Endothelial cell of umbilical vein (primary cell): ENCODE data around the gene KCNA3. TPM values are rescaled to one million over a fixed set of nuclear protein-coding genes. Genes with fewer than 3 reads are reported as not detected.

ENCODE experiments used
- BruUV-seq: library from RNA; stranded (reverse); fragments of 400-500 nt; replicated peaks from 2 replicates; lab custom pipeline; 2021; lab: Mats Ljungman, UMichigan
- CTCF ChIA-PET: fragments of 300-600, 350-600 bp; sonication (Branson Sonifier 250); formaldehyde crosslinking; loops from one replicate; lab custom pipeline; 2021; ENCODE audit warnings: antibody characterized with exemption, inconsistent platforms; lab: Charles Lee
- POLR2A ChIA-PET: fragments of 300-600, 350-600 bp; sonication (Branson Sonifier 250); formaldehyde crosslinking; loops from one replicate; lab custom pipeline; 2021; ENCODE audit warnings: antibody characterized with exemption, inconsistent platforms; lab: Charles Lee
- DNase-seq: peaks from one replicate; pipeline ENCODE4 v3.0.0-alpha.2; 2011; ENCODE audit warnings: low read depth, low spot score
- FAIRE-seq: peaks from 2 replicates; lab custom pipeline; 2011; peaks lifted over from hg19 to GRCh38; lab: Jason Lieb, UNC
- H2AFZ ChIP-seq: 2 replicates; pipeline ENCODE4 v1.6.0; 2012; ENCODE audit warnings: low read depth, low read length, control low read depth, inconsistent platforms
- H3K27ac ChIP-seq: 2 replicates; pipeline ENCODE4 v1.5.1; 2011; ENCODE audit warnings: low read depth, mild to moderate bottlenecking, control low read depth, low read length, moderate library complexity; ENCODE audit not compliant: insufficient read depth
- H3K27me3 ChIP-seq, 2 experiments: 2 replicates each; pipeline versions ENCODE4 v1.6.0 to v1.6.1; 2011; ENCODE audit warnings: low read length in 2 of 2, mixed read lengths in 1 of 2; ENCODE audit not compliant: control insufficient read depth in 2 of 2, insufficient read depth in 2 of 2
- H3K36me3 ChIP-seq, 2 experiments: 2 replicates in 1 of 2; 3 replicates in 1 of 2; pipeline ENCODE4 v1.5.1; 2011; ENCODE audit warnings: low read length in 2 of 2, mild to moderate bottlenecking in 1 of 2, moderate library complexity in 1 of 2; ENCODE audit not compliant: control insufficient read depth in 2 of 2, insufficient read depth in 2 of 2; ENCODE audit errors: extremely low read depth in 1 of 2
- H3K4me1 ChIP-seq: 3 replicates; pipeline ENCODE4 v1.5.1; 2011; ENCODE audit warnings: mild to moderate bottlenecking, low read length; ENCODE audit not compliant: control insufficient read depth, insufficient read depth; ENCODE audit errors: extremely low read depth
- H3K4me2 ChIP-seq: 2 replicates; pipeline ENCODE4 v1.6.1; 2011; ENCODE audit warnings: low read length, control low read depth, mixed read lengths; ENCODE audit not compliant: insufficient read depth
- H3K4me3 ChIP-seq, 3 experiments: fragments of 200-600 bp in 1 of 3; sonication (generic), shearing (Covaris generic) in 1 of 3; replicated peaks in 1 of 3; 2 replicates each; pipeline ENCODE4 v1.5.1; 2011 to 2016; ENCODE audit warnings: control low read depth in 3 of 3, low read length in 3 of 3, mild to moderate bottlenecking in 2 of 3, inconsistent platforms in 1 of 3, low read depth in 1 of 3, moderate library complexity in 1 of 3; ENCODE audit not compliant: insufficient read depth in 1 of 3
- H3K79me2 ChIP-seq: 2 replicates; pipeline ENCODE4 v1.6.0; 2012; ENCODE audit warnings: low read length, inconsistent platforms; ENCODE audit not compliant: control insufficient read depth, insufficient read depth
- H3K9ac ChIP-seq: replicated peaks from 2 replicates; pipeline ENCODE3; 2011; ENCODE audit warnings: low read length, control low read depth; ENCODE audit not compliant: insufficient read depth; ENCODE audit errors: extremely low read depth
- H3K9me1 ChIP-seq: replicated peaks from 3 replicates; pipeline ENCODE4 v1.6.0; 2011; ENCODE audit warnings: mild to moderate bottlenecking, low read length; ENCODE audit not compliant: control insufficient read depth, insufficient read depth; ENCODE audit errors: extremely low read depth
- H3K9me3 ChIP-seq: replicated peaks from 2 replicates; pipeline ENCODE4 v1.5.1; 2012; ENCODE audit warnings: low read length, inconsistent platforms; ENCODE audit not compliant: control insufficient read depth, insufficient read depth
- H4K20me1 ChIP-seq: replicated peaks from 2 replicates; pipeline ENCODE3; 2011; ENCODE audit warnings: mild to moderate bottlenecking, low read length; ENCODE audit not compliant: control insufficient read depth, insufficient read depth; ENCODE audit errors: extremely low read depth
- EZH2 ChIP-seq: IDR thresholded peaks from 2 replicates; pipeline ENCODE4 v1.6.1; 2012; ENCODE audit warnings: borderline replicate concordance, low read depth, mild to moderate bottlenecking, moderate library complexity, low read length, inconsistent platforms; ENCODE audit not compliant: severe bottlenecking
- FOS ChIP-seq: IDR thresholded peaks from 2 replicates; pipeline ENCODE4 v1.6.1; 2011; ENCODE audit warnings: mild to moderate bottlenecking, low read length, moderate library complexity, borderline replicate concordance; ENCODE audit not compliant: insufficient read depth
- GATA2 ChIP-seq: IDR thresholded peaks from 2 replicates; pipeline ENCODE4 v1.7.0; 2011; ENCODE audit warnings: low read depth, mild to moderate bottlenecking, moderate library complexity, mixed read lengths, low read length; ENCODE audit not compliant: insufficient read length, insufficient read depth
- JUN ChIP-seq: IDR thresholded peaks from 2 replicates; pipeline ENCODE4 v1.6.1; 2011; ENCODE audit warnings: borderline replicate concordance, low read depth; ENCODE audit not compliant: insufficient read length, insufficient read depth
- MYC ChIP-seq: IDR thresholded peaks from one replicate; pipeline ENCODE4 v1.6.1; 2011; ENCODE audit warnings: mild to moderate bottlenecking, low read depth, low read length
- POLR2A ChIP-seq: IDR thresholded peaks from 2 replicates; pipeline ENCODE4 v1.6.1; 2012; ENCODE audit warnings: low read depth, mild to moderate bottlenecking, control low read depth, low read length
- POLR2AphosphoS5 ChIP-seq: IDR thresholded peaks from 2 replicates; pipeline ENCODE4 v1.6.1; 2012; ENCODE audit warnings: low read depth, mild to moderate bottlenecking, control low read depth, low read length, moderate library complexity; ENCODE audit not compliant: insufficient read depth
- dilution Hi-C: fragments of 300-500 bp; cut with MboI; formaldehyde crosslinking; loops from one replicate; pipeline ENCODE4 v1.15.0; 2019; ENCODE audit warnings: low sequenced_read_pairs; ENCODE audit not compliant: extremely low pct_ligation_motif_present
- intact Hi-C: fragments of 100-400 bp; cut with micrococcal nuclease; formaldehyde crosslinking; loops from one replicate; pipeline ENCODE4 v1.10.0; 2022
- polyA plus RNA-seq, 4 experiments: library from polyadenylated mRNA; depleted of rRNA in 3 of 4; stranded (reverse) in 3 of 4; unstranded in 1 of 4; fragments of >200 nt; gene quantifications; 2 replicates each; pipeline versions ENCODE4 v1.2.1 to v1.2.3, GENCODE V29; 2011 to 2012; ENCODE audit warnings: missing spikeins in 1 of 4
- total RNA-seq: library from RNA; stranded (reverse); gene quantifications from 2 replicates; pipeline ENCODE4 v1.2.3, GENCODE V29; 2021
- TF ChIP-seq, protein P1 (sequence below), 2 donors: IDR thresholded peaks; 1 replicate in 1 of 2; 2 replicates in 1 of 2; pipeline ENCODE4 v1.5.1; 2011; ENCODE audit warnings: low read length in 2 of 2, mild to moderate bottlenecking in 2 of 2, moderate library complexity in 2 of 2, control low read depth in 1 of 2, inconsistent platforms in 1 of 2, low read depth in 1 of 2; ENCODE audit not compliant: insufficient read depth in 1 of 2; ENCODE audit errors: extremely low read depth in 1 of 2
- TF ChIP-seq, protein P2 (sequence below): IDR thresholded peaks from 2 replicates; pipeline ENCODE4 v1.6.1; 2011; ENCODE audit not compliant: insufficient read depth, insufficient read length

The KCNA3 gene
- total and polyA plus RNA-seq, 2 donors (not counting 3 experiments of a cell fraction or from before 2014, with no cell fraction given) = not detected

DNA sequence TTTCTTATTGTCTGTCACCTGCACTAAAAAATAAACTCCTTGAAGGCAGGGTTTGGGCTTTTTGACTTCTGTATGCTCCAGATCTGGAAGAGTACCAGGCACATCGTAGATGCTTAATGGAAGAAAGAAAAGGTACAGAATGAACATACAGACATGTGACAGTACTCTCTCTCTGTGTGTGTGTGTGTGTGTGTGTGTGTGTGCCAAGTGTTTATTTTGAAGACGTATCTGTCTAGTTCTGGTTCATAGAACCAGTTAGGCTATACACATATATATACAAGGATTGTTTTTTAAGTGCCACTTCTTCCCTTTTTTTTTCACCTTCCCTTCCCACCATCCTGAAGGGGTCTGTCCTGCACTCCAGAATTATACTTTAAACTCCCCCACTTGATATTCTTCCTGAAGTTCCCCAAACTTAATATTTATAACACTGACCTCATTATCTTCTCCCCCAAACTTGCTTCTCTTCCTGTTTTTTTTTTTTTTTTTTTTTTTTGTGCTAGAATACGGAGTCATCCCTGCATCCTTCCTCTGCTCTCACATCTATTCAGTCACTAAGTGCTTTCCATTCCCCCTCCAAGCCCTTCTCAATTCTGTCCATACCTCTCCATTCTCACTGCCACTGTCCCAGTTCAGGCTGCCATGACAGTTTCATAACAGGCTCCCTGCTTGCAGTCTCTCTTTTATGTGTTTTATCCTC is 5.4 kb upstream of the KCNA3 start:
- Histone ChIP-seq H3K9ac (no peak overlapping the region), H3K9me1 (no peaks in the 10 kb centered on the region), H3K4me2 (no peak overlapping the region), H3K79me2 (no peaks in the 10 kb centered on the region), H3K36me3 (no peaks in the 10 kb centered on the region), H3K4me1 (no peaks in the 10 kb centered on the region), H3K4me3 (no peak overlapping the region), H3K27ac (no peak overlapping the region), H3K27me3 (peaks cover 13 to 20% of the 10 kb centered on the region in 2 experiments), H2AFZ (no peak overlapping the region), H3K9me3 (no peaks in the 10 kb centered on the region), H4K20me1 (no peaks in the 10 kb centered on the region)
- dilution Hi-C loops (no loop called here), intact Hi-C loops (no loop called here)
- no TSS peak for BruUV-seq
- ChIA-PET POLR2A (no interaction called here), CTCF (interaction anchor here (1.2 to 1.5 kb wide), 2 partner anchors 85 to 101 kb away, joined by 4 to 5 read pairs; no protein-coding TSS in a partner anchor)
- DNase-seq (no peak), FAIRE-seq (no peak)
- TF ChIP-seq, protein P1, sequence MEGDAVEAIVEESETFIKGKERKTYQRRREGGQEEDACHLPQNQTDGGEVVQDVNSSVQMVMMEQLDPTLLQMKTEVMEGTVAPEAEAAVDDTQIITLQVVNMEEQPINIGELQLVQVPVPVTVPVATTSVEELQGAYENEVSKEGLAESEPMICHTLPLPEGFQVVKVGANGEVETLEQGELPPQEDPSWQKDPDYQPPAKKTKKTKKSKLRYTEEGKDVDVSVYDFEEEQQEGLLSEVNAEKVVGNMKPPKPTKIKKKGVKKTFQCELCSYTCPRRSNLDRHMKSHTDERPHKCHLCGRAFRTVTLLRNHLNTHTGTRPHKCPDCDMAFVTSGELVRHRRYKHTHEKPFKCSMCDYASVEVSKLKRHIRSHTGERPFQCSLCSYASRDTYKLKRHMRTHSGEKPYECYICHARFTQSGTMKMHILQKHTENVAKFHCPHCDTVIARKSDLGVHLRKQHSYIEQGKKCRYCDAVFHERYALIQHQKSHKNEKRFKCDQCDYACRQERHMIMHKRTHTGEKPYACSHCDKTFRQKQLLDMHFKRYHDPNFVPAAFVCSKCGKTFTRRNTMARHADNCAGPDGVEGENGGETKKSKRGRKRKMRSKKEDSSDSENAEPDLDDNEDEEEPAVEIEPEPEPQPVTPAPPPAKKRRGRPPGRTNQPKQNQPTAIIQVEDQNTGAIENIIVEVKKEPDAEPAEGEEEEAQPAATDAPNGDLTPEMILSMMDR (IDR thresholded peaks at IDR 0.05; ENCODE audit: extremely low read depth in 1 of 2, insufficient read depth in 1 of 2, low read depth in 1 of 2, low read length in 2 of 2) = no peak
- TF ChIP-seq FOS (no peak), EZH2 (no peak), JUN (no peak), POLR2AphosphoS5 (no peak), POLR2A (no peak), GATA2 (no peak), MYC (no peak)
- TF ChIP-seq, protein P2, sequence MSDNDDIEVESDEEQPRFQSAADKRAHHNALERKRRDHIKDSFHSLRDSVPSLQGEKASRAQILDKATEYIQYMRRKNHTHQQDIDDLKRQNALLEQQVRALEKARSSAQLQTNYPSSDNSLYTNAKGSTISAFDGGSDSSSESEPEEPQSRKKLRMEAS = no peak
